ENCODE measurements around the gene GNRH2. TPM values are rescaled to one million over a fixed set of nuclear protein-coding genes. Genes with fewer than 3 reads are reported as not detected.
"Not testable (repeated sequence)": the region's sequence is repeated elsewhere in the genome, so short reads cannot be mapped to it uniquely, and the experiment has no call there.

Gene GNRH2
- total RNA-seq, 4 donors from 2014 or later: 0.54 TPM; not detected in 3

- Histone ChIP-seq H3K4me3 (no peak overlapping the region), H3K9me3 (no peaks in the 10 kb centered on the region), H3K36me3 (no peaks in the 10 kb centered on the region), H3K27ac (no peak overlapping the region), H3K4me1 (peaks cover 0 to 16% (median 6%) of the 10 kb centered on the region in 3 donors), H3K27me3 (peaks cover 59% of the 10 kb centered on the region)
- ATAC-seq: no peak
- 82 to 88% methylated on average over 2 to 4 of the region's 6 CpGs for WGBS, 2 donors (ENCODE audit: low coverage in 1 of 2)
- TF ChIP-seq POLR2AphosphoS5 (IDR thresholded peaks at IDR 0.05) (no peak), POLR2A (IDR thresholded peaks at IDR 0.05) (no peak)
Measured at GRCh38 chr20:3074812-3075211, 31.4 kb downstream of the GNRH2 start.

- Histone ChIP-seq H3K4me1 (peaks cover 0 to 16% (median 6%) of the 10 kb centered on the region in 3 donors), H3K27me3 (peaks cover 59% of the 10 kb centered on the region)
- not testable (repeated sequence) for H3K36me3 ChIP-seq, ATAC-seq, H3K9me3 ChIP-seq, H3K27ac ChIP-seq, H3K4me3 ChIP-seq
- 72% methylated on average over 6 of the region's 6 CpGs; no CpG with 5 or more reads in 1 of the 2 donors for WGBS, 2 donors (ENCODE audit: low coverage in 1 of 2)
Measured at GRCh38 chr20:3075315-3075714, 31.9 kb downstream of the GNRH2 start.

GRCh38 chr20:3077618-3078134 lies 34.3 kb downstream of the GNRH2 start:
- no peak for ATAC-seq
- H3K36me3 ChIP-seq: no peaks in the 10 kb centered on the region
- H3K4me1 ChIP-seq: peaks cover 0 to 22% (median 4%) of the 10 kb centered on the region in 3 donors
- H3K27ac ChIP-seq: no peak overlapping the region
- H3K27me3 ChIP-seq: peaks cover 59% of the 10 kb centered on the region
- no peaks in the 10 kb centered on the region for H3K9me3 ChIP-seq
- no peak overlapping the region for H3K4me3 ChIP-seq
- TF ChIP-seq POLR2AphosphoS5 (IDR thresholded peaks at IDR 0.05) (no peak), CTCF (IDR thresholded peaks at IDR 0.05) (no peak), EP300 (IDR thresholded peaks at IDR 0.05) (no peak), POLR2A (IDR thresholded peaks at IDR 0.05) (no peak)
- WGBS, 2 donors (ENCODE audit: low coverage in 1 of 2): 83% methylated on average over 4 of the region's 4 CpGs; no CpG with 5 or more reads in 1 of the 2 donors

- ATAC-seq: peak; percentile 58
Measured at GRCh38 chr20:3080939-3081388, 37.5 kb downstream of the GNRH2 start.

GRCh38 chr20:3081641-3082040 lies 38.2 kb downstream of the GNRH2 start:
- peaks cover 67% of the 10 kb centered on the region for H3K27me3 ChIP-seq
- no peak for ATAC-seq
- 85% methylated on average over 6 of the region's 11 CpGs for WGBS, 2 donors (ENCODE audit: low coverage in 1 of 2)
- H3K9me3 ChIP-seq: no peaks in the 10 kb centered on the region
- H3K4me1 ChIP-seq: peaks cover 0 to 31% (median 8%) of the 10 kb centered on the region in 3 donors
- H3K27ac ChIP-seq: no peak overlapping the region
- TF ChIP-seq CTCF (IDR thresholded peaks at IDR 0.05): no peak
- no peak for TF ChIP-seq POLR2AphosphoS5 (IDR thresholded peaks at IDR 0.05)
- TF ChIP-seq POLR2A (IDR thresholded peaks at IDR 0.05): no peak
- no peak for TF ChIP-seq EP300 (IDR thresholded peaks at IDR 0.05)
- H3K4me3 ChIP-seq: no peak overlapping the region
- no peaks in the 10 kb centered on the region for H3K36me3 ChIP-seq

More at GRCh38 chr20:3080939-3081388, 37.5 kb downstream of the GNRH2 start:
- TF ChIP-seq CTCF (IDR thresholded peaks at IDR 0.05) (no peak), EP300 (IDR thresholded peaks at IDR 0.05) (no peak), POLR2A (IDR thresholded peaks at IDR 0.05) (no peak), POLR2AphosphoS5 (IDR thresholded peaks at IDR 0.05) (no peak)
- WGBS, 2 donors (ENCODE audit: low coverage in 1 of 2): no CpG with 5 or more reads among the region's 6 CpGs
- Histone ChIP-seq H3K4me1 (peaks cover 0 to 31% (median 8%) of the 10 kb centered on the region in 3 donors), H3K9me3 (no peaks in the 10 kb centered on the region), H3K36me3 (no peaks in the 10 kb centered on the region), H3K27ac (no peak overlapping the region), H3K4me3 (no peak overlapping the region), H3K27me3 (peaks cover 74% of the 10 kb centered on the region)

- ATAC-seq: peak; percentile 47
- Histone ChIP-seq H3K27me3 (peaks cover 60% of the 10 kb centered on the region), H3K9me3 (no peaks in the 10 kb centered on the region), H3K4me3 (peak overlapping the region in 1 of 2 donors; percentile 47), H3K27ac (no peak overlapping the region), H3K4me1 (peaks cover 0 to 31% (median 8%) of the 10 kb centered on the region in 3 donors), H3K36me3 (no peaks in the 10 kb centered on the region)
- TF ChIP-seq CTCF (IDR thresholded peaks at IDR 0.05): no peak
- 33% methylated on average over 1 of the region's 71 CpGs; no CpG with 5 or more reads in 1 of the 2 donors for WGBS, 2 donors (ENCODE audit: low coverage in 1 of 2)
Measured at GRCh38 chr20:3082306-3082951, 39.0 kb downstream of the GNRH2 start.

Measured in gastroesophageal sphincter (tissue), 4 donors.